GM20000 (cell line): Measurements from ENCODE around the gene ACTG1.

Experiments used
- DNase-seq: peaks from one replicate; pipeline ENCODE4 v3.0.0; 2012; ENCODE audit warnings: low spot score
- TF ChIP-seq, protein P1 (sequence below): IDR thresholded peaks from 2 replicates; pipeline ENCODE4 v1.5.1; 2012; ENCODE audit warnings: mild to moderate bottlenecking, control low read depth; ENCODE audit errors: extremely low read depth, missing control alignments

The ACTG1 gene

DNA sequence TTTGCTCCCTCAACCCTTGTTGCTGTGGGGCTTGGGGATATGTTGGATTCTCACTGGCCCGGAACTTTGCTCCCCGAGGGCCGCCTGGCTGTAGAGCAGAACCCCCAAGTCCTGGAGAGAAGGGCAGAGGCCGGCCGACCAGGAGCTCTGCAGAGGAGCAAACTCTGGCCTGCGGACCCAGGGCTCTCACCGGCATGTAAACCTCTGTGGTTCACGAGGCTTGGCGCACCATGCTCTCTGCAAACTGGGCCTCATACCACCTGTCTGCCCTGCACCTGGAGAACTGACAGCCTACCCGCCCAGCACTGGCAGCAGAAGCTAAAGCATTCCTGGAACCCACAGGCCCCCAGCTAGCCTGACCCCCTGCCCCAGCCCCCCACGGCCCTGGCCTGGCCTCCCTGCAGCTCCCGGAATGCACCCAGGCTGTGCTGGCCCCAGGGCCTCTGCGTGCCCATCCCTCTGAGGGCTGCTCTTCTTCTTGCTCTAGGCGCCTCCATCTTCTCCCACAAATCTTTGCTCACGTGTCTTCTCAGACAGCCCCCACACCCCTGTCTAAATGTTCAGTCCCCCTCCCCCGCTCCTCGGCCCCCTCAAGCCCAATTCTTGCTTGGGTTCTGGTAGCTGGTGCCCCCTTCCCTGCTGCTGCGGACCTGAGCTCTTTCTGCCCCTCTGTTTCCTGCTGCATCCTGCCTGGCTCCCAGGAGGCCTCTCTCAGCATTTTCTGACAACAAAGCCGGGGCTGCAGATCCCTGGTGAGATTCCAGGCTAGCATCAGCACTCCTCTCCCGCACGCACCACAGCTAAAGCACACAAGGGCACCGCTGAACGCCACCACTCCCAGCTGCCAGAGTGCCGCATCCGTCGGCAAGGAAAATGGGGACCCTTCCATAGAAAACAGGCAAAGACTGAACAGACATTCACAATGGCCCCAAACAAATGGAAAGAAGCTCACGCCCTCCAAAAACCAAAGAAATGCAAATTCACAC, 23.3 kb downstream of the ACTG1 start:
- TF ChIP-seq, protein P1, sequence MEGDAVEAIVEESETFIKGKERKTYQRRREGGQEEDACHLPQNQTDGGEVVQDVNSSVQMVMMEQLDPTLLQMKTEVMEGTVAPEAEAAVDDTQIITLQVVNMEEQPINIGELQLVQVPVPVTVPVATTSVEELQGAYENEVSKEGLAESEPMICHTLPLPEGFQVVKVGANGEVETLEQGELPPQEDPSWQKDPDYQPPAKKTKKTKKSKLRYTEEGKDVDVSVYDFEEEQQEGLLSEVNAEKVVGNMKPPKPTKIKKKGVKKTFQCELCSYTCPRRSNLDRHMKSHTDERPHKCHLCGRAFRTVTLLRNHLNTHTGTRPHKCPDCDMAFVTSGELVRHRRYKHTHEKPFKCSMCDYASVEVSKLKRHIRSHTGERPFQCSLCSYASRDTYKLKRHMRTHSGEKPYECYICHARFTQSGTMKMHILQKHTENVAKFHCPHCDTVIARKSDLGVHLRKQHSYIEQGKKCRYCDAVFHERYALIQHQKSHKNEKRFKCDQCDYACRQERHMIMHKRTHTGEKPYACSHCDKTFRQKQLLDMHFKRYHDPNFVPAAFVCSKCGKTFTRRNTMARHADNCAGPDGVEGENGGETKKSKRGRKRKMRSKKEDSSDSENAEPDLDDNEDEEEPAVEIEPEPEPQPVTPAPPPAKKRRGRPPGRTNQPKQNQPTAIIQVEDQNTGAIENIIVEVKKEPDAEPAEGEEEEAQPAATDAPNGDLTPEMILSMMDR = no peak
- DNase-seq = no peak

DNA sequence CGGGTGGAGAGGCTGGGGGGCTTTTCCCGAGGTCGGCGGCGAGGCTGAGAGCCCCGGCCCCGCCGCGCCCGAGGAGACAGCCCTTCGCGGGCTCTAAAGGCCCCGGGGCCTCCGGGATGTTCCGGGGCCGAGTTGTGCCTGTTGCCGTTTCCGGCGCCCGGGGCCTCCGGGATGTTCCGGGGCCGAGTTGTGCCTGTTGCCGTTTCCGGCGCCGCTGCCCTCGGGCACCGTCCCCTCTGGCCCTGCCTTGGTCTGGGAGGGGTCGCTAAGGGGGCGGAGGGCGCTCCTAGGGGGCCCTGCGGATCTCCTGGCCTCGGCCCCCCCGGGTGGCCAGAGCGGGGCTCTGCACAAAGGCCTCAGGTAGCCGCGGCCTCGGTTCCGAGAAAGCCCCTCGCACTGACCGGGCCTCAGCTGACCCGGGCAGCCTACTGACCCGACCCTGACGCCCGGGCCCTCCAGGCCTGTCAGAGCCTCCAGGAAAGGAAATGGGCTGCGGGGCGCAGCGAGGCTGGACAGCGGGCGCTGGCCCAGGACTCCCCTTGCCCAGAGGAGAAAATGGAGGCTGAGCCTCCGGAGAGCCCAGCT, 24.2 kb downstream of the ACTG1 start:
- TF ChIP-seq, protein P1 = no peak
- peak; percentile 47 for DNase-seq

DNA sequence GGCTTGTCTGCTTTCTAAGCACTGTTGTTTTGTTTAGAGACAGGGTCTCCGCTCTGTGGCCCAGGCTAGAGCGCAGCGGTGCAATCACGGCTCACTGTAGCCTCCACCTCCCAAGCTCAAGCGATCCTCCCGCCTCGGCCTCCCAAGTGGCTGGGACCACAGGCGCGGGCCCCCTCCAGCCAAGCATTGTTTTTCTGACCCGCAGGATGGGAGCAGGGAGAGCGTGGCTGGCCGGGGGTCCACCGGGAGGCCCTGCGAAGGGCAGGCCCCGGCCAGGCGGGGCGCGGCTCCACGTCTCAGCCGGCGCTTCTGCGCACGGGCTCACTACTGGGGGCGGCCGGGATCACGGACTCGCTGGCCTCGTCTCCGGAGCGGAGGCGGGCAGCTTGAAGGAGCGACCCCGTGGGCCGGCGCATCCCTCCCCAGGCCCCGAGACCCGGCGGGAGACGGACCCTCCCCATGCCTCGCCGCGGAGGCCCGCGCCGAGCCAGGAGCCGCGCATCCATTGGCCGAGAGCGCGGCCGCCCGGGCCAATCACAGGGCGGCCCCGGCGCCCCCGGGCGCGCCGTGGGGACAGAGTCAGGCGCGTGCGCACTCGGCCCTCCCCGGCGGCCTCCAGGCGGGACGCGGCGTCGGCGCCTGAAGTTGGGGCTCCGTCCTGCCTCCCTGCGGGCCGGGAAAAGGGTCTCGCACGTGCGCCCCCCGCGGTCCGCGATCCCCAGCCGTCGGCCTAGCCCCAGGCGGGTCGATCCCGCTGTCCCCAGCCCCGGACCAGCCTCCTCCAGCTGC, 24.9 kb downstream of the ACTG1 start:
- TF ChIP-seq, protein P1 = no peak
- peak; percentile 98 for DNase-seq

DNA sequence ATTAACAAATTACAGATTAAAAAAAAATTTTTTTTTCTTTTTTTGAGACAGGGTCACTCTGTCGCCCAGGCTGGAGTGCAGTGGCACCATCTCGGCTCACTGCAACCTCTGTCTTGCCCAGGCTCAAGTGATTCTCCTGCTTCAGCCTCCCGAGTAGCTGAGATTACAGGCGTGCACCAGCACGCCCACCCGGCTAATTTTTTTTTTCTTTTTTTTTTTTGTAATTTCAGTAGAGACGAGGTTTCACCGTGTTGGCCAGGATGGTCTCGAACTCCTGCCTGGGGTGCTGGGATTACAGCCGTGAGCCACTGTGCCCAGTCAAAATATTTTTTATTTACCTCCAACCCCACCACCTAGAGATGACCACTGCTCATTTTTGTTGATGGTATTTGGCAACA, 25.5 kb downstream of the ACTG1 start:
- TF ChIP-seq, protein P1 = no peak

DNA sequence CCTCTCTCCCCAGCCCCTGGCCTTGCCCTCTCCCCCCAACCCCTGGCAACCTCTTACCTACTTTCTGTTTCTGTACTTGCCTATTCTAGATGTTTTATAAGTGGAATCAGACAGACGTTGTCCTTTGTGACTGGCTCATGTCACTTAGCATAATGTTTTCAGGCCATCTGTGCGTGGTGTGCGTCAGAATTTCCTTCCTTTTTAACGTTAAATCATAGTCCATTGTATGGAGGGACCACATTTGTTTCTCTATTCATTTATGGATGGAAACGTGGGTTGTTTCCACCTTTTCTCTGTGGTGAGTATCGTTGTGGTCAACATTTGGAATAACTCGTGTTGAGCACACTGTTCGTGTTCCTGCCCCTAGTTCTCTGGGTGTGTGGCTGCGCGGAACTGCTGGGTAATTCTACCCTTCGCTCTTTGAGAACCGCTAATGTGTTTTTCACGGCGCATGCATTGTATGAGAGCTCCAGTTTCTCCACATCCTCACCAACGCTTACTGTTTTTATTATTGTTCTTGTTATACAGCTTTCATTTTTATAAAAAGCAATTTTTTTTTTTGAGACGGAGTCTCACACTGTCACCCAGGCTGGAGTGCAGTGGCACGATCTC, 26.3 kb downstream of the ACTG1 start:
- no peak for DNase-seq
- TF ChIP-seq, protein P1 = no peak

More for the DNA sequence above, 25.5 kb downstream of the ACTG1 start:
- DNase-seq = no peak

DNA sequence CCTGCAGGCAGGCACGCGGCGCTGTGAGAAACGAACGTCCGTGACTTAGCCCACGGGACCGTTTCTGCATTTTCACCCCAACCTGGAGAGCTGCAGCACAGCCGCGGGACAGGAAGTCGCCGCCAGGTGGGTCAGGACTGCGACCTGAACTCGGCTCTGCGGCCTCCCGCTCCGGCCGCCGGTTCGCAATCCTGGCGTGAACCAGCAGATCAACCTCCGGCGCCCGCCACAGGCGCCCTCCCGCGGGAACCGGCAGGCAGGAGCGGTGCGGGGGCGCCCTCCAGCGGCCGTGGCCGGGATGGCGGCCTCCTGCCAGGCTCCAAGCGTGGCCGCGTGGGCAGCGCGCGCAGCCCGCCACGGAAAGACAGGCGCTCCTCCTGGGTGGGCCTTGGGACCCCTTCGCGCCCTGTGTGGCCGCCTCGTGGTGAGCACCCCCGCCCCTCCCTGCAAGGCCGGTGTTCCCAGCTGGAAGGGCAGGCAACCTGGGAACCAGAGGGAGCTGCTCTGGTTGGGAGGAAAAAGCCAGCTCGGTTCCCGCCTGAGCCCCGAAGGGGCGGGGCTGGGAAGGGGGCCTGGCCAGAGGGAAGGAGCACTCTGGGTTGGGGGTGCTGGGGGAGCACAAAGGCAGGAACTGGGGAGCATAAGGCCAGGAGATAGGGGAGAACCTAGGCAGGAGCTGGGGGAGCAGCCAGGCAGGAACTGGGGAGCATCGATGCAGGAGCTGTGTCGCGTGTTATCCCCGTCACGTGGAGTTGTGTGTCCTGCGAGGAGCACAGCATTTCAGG, 28.2 kb downstream of the ACTG1 start:
- TF ChIP-seq, protein P1 = peak; percentile 99
- DNase-seq = peak; percentile 96
